HL-60 (cell line): ENCODE data around the gene EIF4G3.

ENCODE experiments used
- GABPA ChIP-seq: IDR thresholded peaks from 2 replicates; pipeline ENCODE4 v1.6.1; 2012; ENCODE audit warnings: low read depth
- POLR2AphosphoS5 ChIP-seq: IDR thresholded peaks from 2 replicates; pipeline ENCODE4 v1.6.1; 2012; ENCODE audit warnings: low read depth
- SPI1 ChIP-seq: IDR thresholded peaks from 2 replicates; pipeline ENCODE4 v1.6.1; 2012; ENCODE audit warnings: low read depth, mild to moderate bottlenecking, borderline replicate concordance
- TF ChIP-seq, protein P1 (sequence below): IDR thresholded peaks from one replicate; pipeline ENCODE4 v1.5.1; 2011; ENCODE audit warnings: low read length, control low read depth, inconsistent platforms; ENCODE audit not compliant: insufficient read depth
- TF ChIP-seq, protein P2 (sequence below): IDR thresholded peaks from 2 replicates; pipeline ENCODE4 v1.6.1; 2012; ENCODE audit warnings: low read depth; ENCODE audit not compliant: insufficient replicate concordance

DNA sequence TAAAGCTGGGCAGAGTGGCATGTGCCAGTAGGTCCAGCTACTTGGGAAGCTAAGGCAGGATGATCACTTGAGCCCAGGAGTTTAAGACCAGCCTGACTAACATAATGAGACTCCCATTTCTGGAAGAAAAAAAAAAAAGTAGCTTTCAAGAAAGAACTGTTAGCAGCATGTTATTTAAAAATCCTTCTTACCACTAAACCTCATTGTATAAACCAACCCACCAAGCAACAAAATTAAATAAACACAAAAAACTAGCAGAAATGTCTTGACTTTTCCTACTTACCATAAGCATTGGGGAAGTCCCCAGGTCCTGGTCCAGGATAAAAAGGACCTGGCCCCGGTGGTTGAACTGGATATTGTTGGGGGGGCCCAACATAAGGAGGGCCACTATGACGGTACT lies 196.6 kb downstream of the EIF4G3 start:
- TF ChIP-seq, protein P1, sequence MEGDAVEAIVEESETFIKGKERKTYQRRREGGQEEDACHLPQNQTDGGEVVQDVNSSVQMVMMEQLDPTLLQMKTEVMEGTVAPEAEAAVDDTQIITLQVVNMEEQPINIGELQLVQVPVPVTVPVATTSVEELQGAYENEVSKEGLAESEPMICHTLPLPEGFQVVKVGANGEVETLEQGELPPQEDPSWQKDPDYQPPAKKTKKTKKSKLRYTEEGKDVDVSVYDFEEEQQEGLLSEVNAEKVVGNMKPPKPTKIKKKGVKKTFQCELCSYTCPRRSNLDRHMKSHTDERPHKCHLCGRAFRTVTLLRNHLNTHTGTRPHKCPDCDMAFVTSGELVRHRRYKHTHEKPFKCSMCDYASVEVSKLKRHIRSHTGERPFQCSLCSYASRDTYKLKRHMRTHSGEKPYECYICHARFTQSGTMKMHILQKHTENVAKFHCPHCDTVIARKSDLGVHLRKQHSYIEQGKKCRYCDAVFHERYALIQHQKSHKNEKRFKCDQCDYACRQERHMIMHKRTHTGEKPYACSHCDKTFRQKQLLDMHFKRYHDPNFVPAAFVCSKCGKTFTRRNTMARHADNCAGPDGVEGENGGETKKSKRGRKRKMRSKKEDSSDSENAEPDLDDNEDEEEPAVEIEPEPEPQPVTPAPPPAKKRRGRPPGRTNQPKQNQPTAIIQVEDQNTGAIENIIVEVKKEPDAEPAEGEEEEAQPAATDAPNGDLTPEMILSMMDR = no peak
- TF ChIP-seq, protein P2, sequence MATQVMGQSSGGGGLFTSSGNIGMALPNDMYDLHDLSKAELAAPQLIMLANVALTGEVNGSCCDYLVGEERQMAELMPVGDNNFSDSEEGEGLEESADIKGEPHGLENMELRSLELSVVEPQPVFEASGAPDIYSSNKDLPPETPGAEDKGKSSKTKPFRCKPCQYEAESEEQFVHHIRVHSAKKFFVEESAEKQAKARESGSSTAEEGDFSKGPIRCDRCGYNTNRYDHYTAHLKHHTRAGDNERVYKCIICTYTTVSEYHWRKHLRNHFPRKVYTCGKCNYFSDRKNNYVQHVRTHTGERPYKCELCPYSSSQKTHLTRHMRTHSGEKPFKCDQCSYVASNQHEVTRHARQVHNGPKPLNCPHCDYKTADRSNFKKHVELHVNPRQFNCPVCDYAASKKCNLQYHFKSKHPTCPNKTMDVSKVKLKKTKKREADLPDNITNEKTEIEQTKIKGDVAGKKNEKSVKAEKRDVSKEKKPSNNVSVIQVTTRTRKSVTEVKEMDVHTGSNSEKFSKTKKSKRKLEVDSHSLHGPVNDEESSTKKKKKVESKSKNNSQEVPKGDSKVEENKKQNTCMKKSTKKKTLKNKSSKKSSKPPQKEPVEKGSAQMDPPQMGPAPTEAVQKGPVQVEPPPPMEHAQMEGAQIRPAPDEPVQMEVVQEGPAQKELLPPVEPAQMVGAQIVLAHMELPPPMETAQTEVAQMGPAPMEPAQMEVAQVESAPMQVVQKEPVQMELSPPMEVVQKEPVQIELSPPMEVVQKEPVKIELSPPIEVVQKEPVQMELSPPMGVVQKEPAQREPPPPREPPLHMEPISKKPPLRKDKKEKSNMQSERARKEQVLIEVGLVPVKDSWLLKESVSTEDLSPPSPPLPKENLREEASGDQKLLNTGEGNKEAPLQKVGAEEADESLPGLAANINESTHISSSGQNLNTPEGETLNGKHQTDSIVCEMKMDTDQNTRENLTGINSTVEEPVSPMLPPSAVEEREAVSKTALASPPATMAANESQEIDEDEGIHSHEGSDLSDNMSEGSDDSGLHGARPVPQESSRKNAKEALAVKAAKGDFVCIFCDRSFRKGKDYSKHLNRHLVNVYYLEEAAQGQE = no peak
- no peak for TF ChIP-seq POLR2AphosphoS5
- no peak for TF ChIP-seq SPI1
- TF ChIP-seq GABPA = no peak
